Lung (tissue), 12 donors: ENCODE measurements around the gene SEPTIN3. TPM values are rescaled to one million over a fixed set of nuclear protein-coding genes. Genes with fewer than 3 reads are reported as not detected.

ENCODE experiments used
- ATAC-seq: fragments of 200-7000 bp; cut with Tn5 transposase; one replicate; pipeline ENCODE4 v1.9.1; 2020; ENCODE audit warnings: moderate number of reproducible peaks; ENCODE audit not compliant: insufficient read depth, low FRiP score
- DNase-seq, 3 donors: peaks; one replicate each; pipeline ENCODE4 v3.0.0-alpha.2; 2013 to 2017
- H3K27ac ChIP-seq, 2 donors: one replicate each; pipeline ENCODE4 v1.5.1; 2013; ENCODE audit warnings: mild to moderate bottlenecking in 2 of 2, moderate library complexity in 2 of 2, control low read depth in 1 of 2, inconsistent platforms in 1 of 2, low read depth in 1 of 2, low read length in 1 of 2
- H3K27me3 ChIP-seq, 3 donors: one replicate each; pipeline ENCODE4 v1.5.1; 2013; ENCODE audit warnings: low read length in 2 of 3; ENCODE audit not compliant: control insufficient read depth in 3 of 3, insufficient read depth in 3 of 3
- H3K36me3 ChIP-seq, 4 donors: one replicate each; pipeline ENCODE4 v1.5.1; 2013; ENCODE audit warnings: low read length in 4 of 4, mild to moderate bottlenecking in 1 of 4, moderate library complexity in 1 of 4; ENCODE audit not compliant: control insufficient read depth in 4 of 4, insufficient read depth in 4 of 4
- H3K4me1 ChIP-seq, 5 donors: one replicate each; pipeline ENCODE4 v1.5.1; 2013; ENCODE audit warnings: low read length in 5 of 5, mild to moderate bottlenecking in 2 of 5, moderate library complexity in 1 of 5; ENCODE audit not compliant: control insufficient read depth in 5 of 5, insufficient read depth in 5 of 5
- H3K4me3 ChIP-seq: one replicate; pipeline ENCODE4 v1.5.1; 2013; ENCODE audit warnings: mild to moderate bottlenecking, control low read depth, moderate library complexity
- H3K9ac ChIP-seq, 2 donors: one replicate each; pipeline ENCODE4 v1.5.1; 2013; ENCODE audit warnings: low read length in 2 of 2, control low read depth in 1 of 2; ENCODE audit not compliant: insufficient read depth in 1 of 2
- H3K9me3 ChIP-seq, 4 donors: one replicate each; pipeline ENCODE4 v1.5.1; 2013; ENCODE audit warnings: low read length in 3 of 4, mild to moderate bottlenecking in 1 of 4, moderate library complexity in 1 of 4; ENCODE audit not compliant: control insufficient read depth in 4 of 4, insufficient read depth in 3 of 4
- WGBS, 2 donors: extraction: QIAGEN DNeasy Blood & Tissue Kit; methylation state at CpG; one replicate each; pipeline ENCODE4 v1.1.7; 2013; 5-methylcytosine and 5-hydroxymethylcytosine counted together
- polyA plus RNA-seq, 2 donors: library from polyadenylated mRNA; stranded (reverse); fragments of 200-250 nt; gene quantifications; one replicate each; pipeline ENCODE4 v1.2.1, GENCODE V29; 2013
- total RNA-seq, 2 donors: library from RNA; depleted of rRNA in 1 of 2; stranded (reverse); fragments of >200 nt in 1 of 2; gene quantifications; one replicate each; pipeline ENCODE4 v1.2.1, GENCODE V29; 2014 to 2021
- TF ChIP-seq, protein P1 (sequence below): IDR thresholded peaks from 2 replicates; pipeline ENCODE4 v1.5.1; 2012; ENCODE audit warnings: mild to moderate bottlenecking; ENCODE audit errors: control extremely low read depth, extremely low read depth
- donor health status: control.
- donor health status: control.
- donor health status: Bipolar disorder and iron deficiency.
- donor health status: healthy.
- donor health status: DM: yes; HTN: yes; CAD: no.

SEPTIN3 gene
- total and polyA plus RNA-seq, 4 donors, result 0.31 to 1.3 (median 0.56) TPM

DNA sequence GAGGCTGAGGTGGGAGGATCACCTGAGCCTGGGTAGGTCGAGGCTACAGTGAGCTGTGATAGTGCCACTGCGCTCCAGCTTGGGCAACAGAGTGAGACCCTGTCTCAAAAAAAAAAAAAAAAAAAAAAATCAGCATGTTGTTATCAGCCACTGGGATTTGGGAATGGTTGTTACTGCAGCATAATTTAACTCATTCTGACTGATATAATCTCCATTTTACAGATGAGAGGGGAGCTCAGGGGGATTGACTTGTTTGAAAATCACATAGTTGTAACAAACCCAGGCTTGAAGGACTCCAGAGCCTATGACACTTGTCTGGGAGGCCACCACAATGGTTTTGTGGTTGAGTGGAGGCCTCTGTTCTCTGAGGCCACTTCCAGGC lies 3.0 kb upstream of the SEPTIN3 start:
- WGBS, 2 donors, result 96 to 100% methylated on average over 2 of the region's 2 CpGs
- TF ChIP-seq, protein P1, sequence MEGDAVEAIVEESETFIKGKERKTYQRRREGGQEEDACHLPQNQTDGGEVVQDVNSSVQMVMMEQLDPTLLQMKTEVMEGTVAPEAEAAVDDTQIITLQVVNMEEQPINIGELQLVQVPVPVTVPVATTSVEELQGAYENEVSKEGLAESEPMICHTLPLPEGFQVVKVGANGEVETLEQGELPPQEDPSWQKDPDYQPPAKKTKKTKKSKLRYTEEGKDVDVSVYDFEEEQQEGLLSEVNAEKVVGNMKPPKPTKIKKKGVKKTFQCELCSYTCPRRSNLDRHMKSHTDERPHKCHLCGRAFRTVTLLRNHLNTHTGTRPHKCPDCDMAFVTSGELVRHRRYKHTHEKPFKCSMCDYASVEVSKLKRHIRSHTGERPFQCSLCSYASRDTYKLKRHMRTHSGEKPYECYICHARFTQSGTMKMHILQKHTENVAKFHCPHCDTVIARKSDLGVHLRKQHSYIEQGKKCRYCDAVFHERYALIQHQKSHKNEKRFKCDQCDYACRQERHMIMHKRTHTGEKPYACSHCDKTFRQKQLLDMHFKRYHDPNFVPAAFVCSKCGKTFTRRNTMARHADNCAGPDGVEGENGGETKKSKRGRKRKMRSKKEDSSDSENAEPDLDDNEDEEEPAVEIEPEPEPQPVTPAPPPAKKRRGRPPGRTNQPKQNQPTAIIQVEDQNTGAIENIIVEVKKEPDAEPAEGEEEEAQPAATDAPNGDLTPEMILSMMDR, result no peak
- ATAC-seq (no peak), DNase-seq (no peak)
- H3K4me3 ChIP-seq, result no peak overlapping the region
- H3K27me3 ChIP-seq, result no peaks in the 10 kb centered on the region
- H3K9ac ChIP-seq, result no peak overlapping the region
- H3K36me3 ChIP-seq, result no peaks in the 10 kb centered on the region
- H3K4me1 ChIP-seq, result peaks cover 0 to 10% (median 2%) of the 10 kb centered on the region in 5 donors
- H3K27ac ChIP-seq, result no peak overlapping the region
- H3K9me3 ChIP-seq, result no peaks in the 10 kb centered on the region

DNA sequence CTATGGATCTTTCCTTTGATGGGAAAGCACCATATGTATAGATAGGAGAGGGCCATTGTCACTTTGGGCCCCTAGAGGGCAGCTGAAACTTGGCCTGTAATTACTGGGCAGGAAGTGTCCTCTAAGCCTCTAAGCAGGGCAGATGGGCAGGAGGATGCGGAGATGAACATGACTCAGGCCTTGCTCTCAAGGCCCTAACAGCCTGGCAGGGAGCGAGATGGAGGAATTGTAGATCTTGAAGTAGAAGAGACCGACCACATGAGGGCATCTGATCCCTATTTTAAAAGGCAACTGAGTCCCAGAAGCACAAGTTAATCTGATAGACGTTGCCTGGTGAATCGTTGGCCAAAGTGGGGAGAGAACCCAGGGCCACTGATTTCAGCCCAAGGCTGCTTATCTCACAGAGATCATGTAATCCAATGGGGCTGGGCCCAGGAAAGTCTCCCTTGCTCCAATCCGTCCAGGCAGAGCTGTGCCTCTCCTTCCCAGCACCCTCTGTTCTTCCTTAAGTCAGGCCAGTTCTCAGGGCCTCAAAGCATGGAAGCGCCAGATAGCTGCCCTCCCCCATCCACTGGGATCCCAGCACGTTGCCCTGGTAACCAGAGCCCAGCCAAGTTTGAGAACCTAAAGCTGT lies 2.5 kb upstream of the SEPTIN3 start:
- TF ChIP-seq, protein P1, result no peak
- H3K9me3 ChIP-seq, result no peaks in the 10 kb centered on the region
- no peak overlapping the region for H3K9ac ChIP-seq
- WGBS, 2 donors, result 48% methylated on average over 8 of the region's 8 CpGs
- no peak overlapping the region for H3K4me3 ChIP-seq
- H3K36me3 ChIP-seq, result no peaks in the 10 kb centered on the region
- no peaks in the 10 kb centered on the region for H3K27me3 ChIP-seq
- no peak for ATAC-seq
- DNase-seq, result peak; percentile 41 to 76 (median 70)
- H3K4me1 ChIP-seq, result peaks cover 0 to 10% (median 2%) of the 10 kb centered on the region in 5 donors
- no peak overlapping the region for H3K27ac ChIP-seq

DNA sequence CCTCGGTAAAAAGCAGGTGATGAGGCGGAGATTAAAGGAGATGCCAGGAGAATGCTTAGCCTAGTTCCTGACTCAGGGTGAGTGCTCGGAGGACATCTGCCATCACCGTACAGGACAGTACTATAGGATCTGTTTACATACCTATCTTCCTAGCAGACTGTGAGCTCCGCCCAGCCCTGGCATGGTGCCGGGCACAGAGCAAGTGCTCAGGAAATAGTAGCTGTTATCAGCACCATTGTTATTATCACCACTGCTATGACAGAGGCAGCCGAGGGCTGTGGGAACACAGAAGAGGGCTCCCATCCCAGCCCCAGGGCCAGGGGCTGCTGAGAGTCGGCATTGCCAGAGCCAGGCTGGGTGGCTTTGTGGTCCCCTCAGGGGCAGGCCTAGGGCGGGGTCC lies 642 bp upstream of the SEPTIN3 start:
- Histone ChIP-seq H3K9me3 (no peaks in the 10 kb centered on the region), H3K4me3 (no peak overlapping the region), H3K27ac (no peak overlapping the region), H3K9ac (no peak overlapping the region), H3K27me3 (peaks cover 0 to 3% (median 2%) of the 10 kb centered on the region in 3 donors), H3K36me3 (no peaks in the 10 kb centered on the region), H3K4me1 (peaks cover 0 to 7% (median 2%) of the 10 kb centered on the region in 5 donors)
- WGBS, 2 donors, result 44 to 66% methylated on average over 9 of the region's 9 CpGs
- DNase-seq (no peak), ATAC-seq (no peak)
- TF ChIP-seq, protein P1, result no peak

DNA sequence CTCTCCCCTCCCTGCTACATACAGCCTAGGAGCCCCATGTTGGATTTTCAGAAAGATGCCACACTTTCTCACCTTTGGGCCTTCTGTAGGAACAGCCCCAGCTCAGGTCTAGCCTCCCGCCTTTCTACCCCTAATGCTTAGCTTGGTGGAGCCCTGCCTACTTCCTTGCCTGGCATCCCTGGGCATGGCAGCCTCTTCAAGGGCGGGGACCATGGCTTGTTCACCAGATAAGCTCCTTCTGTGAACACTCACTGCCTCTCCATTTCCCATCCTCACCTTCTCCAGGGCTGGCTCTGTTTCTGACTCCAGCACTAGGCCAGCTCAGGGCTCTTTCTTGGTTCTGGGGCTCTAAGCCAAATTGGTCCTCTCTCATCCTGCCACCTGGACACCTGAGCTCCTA lies 1.4 kb downstream of the SEPTIN3 start:
- Histone ChIP-seq H3K4me3 (no peak overlapping the region), H3K9me3 (no peaks in the 10 kb centered on the region), H3K27me3 (peaks cover 0 to 11% (median 11%) of the 10 kb centered on the region in 3 donors), H3K27ac (no peak overlapping the region), H3K36me3 (no peaks in the 10 kb centered on the region), H3K4me1 (peaks cover 0 to 7% (median 0%) of the 10 kb centered on the region in 5 donors), H3K9ac (no peak overlapping the region)
- TF ChIP-seq, protein P1, result no peak
- DNase-seq, result no peak
- 86 to 89% methylated on average over 2 of the region's 2 CpGs for WGBS, 2 donors
- ATAC-seq, result no peak
